CD4-positive, alpha-beta T cell treated with Interleukin-1 beta for 1 hour (primary cell): ENCODE results near the gene ARHGDIA.
"Not testable (repeated sequence)": the region's sequence is repeated elsewhere in the genome, so short reads cannot be mapped to it uniquely, and the experiment has no call there.

ENCODE experiments used
- DNase-seq, 2 donors: peaks; one replicate each; pipeline ENCODE4 v3.0.0-alpha.2; 2020 to 2022

Gene ARHGDIA

DNA sequence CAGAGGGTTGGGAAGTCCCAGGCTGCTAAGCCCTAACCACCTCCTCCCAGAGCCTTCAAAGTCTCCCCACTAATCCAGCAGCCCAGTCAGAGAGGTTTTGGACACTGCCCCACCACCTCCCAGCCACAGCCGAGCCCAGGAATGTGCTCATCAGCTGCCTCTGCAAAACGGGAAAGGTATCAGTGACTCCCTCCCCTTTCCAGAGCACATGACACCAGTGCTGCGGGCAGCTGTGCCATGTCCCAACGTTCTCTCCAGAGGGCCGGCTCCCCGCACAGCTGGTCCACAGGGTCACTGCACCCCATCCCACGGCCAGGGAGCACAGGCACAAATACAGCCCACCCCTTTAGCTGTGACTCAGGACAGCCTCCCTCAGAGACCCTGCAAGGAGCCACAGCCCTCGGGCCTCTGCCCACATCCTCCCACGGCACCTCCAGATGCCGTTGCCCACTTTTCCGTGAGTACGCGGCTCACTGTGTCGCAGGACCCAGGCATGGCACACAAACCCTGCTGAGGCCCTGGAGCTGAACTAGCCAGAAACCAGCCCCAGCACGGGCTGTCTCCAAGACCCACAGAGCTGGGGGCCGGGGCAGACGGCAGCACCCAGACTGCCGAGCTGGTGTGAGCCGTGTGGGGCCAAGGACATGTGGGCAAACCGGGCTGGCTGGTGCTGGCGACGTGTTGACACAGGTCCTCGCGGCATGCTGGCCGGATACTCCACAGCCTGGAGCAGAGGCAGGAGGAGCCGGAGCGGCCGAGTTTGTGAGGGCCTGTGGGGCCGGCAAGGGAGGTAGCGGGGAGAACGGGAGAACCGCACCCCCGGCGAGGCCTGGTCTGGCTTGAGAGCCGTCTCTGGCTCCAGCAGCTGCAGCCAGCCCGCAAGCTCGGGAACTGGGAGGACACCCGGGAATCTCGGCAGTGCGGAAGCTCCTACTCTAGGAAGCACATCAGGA, 30.0 kb downstream of the ARHGDIA start:
- DNase-seq: no peak

DNA sequence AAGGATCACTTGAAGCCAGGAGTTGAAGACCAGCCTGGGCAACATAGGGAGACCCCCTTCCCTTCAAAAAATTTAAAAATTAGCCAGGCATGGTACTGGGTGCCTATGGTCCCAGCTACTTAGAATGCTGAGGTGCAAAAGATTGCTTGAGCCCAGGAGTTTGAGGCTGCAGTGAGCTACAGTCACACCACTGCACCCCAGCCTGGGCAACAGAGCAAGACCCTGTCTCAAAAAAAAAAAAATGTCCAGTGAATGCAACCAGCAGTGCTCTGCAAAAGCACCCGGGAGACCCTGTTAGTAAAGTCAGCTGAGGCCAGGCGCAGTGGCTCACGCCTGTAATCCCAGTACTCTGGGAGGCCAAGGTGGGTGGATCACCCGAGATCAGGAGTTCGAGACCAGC, 31.1 kb downstream of the ARHGDIA start:
- not testable (repeated sequence) for DNase-seq

GRCh38 chr17:81839301-81839700, 31.8 kb downstream of the ARHGDIA start:
- no peak for DNase-seq

DNA sequence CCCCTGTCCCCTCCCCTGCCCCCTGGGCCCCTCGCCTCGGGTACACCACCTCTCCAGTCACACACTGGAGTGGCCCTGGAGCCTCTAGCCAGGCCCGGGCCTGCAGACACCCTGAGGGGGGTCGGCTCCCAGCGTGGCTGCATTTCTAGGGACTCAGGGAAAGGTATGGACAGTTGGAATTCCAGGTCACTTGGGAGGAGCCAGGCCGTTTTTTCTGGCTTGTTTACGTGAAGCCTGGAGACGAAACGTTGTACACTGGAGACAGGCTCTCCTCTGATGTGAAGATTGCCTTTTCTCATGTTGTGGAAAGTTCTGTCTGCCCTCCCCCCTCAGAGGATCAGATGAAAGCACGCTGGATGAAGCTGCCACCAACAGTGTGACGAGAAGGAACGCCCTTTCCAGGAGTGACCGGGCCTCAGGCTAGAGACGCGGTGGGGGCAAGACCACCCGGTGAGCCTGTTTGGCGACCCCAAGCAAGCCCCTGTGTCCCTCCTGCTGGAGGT, 32.3 kb downstream of the ARHGDIA start:
- DNase-seq: no peak

DNA sequence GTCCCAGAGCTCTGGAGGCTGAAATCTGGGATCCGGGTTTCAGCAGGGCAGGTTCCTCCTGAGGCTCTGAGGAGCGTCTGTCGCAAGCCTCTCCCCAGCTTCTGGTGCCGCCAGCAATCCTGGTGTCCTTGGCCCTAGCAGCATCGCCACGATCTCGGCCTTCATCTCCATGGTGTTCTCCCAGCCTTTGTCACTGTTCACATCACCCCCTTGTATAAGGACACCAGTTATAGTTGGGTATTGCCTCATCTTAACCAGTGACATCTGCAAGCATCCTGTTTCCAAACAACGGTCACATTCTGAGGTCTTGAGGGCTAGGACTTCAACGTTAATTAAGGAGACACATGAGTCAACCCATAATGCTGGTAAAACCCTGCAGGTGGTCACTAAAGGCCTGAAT, 33.5 kb downstream of the ARHGDIA start:
- peak in 1 of 2 donors; percentile 43 for DNase-seq

DNA sequence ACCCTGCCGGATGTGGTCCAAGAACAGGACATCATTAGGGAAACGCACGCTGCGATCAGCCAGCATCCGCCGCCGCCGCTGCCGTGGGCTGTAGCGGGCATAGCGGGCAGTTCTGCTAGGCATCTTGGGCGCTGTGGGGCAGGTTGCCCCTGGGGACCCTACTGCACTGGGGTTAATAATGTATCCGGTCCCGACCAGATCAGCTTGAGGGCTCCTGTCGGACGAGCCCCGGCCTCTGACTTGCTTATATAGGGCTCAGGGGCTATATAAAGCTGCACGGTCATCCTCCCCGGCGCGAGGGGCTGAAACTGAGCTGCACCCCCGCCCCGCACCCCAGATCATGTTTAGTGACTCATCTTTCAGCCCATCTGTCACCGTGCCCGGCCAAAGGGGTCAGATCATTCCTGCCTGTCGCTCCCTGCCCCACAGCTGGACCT, 36.3 kb downstream of the ARHGDIA start, which contains the start of gene PPP1R27:
Gene PPP1R27, minus strand, starts transcription at position 220 of the 437 bp plus-strand sequence. Its CDS starts 97 bp downstream, at position 123.
- DNase-seq: no peak

DNA sequence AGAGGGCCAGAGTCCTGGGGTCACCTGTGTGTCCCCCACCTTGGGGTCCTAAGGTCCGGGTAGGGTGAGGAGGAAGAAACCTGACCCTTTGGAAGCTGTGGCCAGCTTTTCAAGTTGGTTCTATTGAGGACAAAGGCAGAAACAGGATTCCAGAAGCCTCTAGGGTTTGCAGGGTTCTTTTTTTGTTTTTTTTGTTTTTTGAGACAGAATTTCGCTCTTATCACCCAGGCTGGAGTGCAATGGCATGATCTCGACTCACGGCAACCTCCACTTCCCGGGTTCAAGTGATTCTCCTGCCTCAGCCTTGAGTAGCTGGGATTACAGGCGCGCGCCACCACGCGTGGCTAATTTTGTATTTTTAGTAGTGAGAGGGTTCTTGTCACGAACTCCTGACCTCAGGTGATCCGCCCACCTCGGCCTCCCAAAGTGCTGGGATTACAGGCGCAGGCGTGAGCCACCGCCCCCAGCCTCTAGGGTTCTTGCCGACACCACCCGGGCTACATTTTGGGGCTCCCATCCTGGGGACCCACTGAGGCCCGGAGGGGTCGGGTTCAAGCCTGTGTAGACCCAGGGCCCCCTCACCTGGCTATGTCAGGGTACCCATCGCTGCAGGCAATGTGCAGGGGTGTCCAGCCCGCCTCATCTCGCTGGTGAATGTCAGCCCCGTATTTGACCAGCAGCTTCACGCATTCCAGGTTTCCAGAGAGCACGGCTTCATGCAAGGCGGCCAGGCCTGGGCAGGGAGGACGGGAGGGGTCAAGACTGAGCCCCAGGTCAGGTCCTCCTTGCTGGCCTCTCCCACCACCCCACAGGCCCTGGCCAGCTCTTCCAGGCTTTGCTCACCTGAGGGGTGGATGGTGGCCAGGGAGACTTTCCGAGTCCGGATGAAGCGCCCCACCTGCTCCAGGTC, 37.0 kb downstream of the ARHGDIA start:
- DNase-seq: no peak

DNA sequence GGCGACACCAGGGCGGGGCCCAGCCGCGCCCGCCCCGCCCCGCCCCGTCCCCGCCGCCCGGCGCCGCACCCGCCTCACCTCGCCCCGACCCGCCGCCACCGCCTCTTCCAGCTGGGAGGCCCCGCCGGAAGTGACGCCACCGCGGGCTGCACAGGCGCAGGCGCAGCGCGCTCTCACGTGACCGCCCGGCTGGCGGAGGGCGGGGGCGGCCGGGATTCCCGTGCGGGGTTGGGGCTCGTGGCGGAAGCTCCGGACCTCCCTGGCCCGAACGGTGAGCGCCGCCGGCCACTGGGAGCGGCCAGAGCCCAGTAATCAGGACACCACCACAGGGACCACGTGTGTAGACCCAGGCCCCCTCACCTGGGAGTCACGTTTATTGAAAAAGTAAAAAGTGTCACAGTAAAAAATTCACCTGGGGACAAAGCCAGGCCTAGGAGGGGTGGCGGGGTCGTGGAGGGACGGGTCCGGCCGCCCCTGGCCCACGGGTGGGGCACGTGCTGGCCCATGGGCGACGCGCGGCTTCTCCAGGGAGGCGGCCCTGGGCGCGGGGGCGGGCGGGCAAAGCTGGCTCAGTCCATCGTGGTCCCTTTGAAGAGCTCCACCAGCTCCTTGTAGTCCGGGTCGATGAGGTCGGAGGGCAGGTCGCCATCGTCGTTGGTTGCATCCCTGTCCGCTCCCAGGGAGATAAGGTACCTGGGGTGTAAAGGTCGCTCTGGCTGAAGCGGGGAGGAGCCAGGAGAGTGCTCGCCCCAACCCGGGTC, 37.8 kb downstream of the ARHGDIA start, which contains the start of gene MCRIP1:
Gene MCRIP1, minus strand, starts transcription at position 132 of the 761 bp plus-strand sequence. CDS start 8,785 bp downstream, outside the sequence.
- peak; percentile 94 to 95 for DNase-seq

GRCh38 chr17:81832608-81833159, 38.5 kb downstream of the ARHGDIA start:
- peak; percentile 24 to 35 for DNase-seq

DNA sequence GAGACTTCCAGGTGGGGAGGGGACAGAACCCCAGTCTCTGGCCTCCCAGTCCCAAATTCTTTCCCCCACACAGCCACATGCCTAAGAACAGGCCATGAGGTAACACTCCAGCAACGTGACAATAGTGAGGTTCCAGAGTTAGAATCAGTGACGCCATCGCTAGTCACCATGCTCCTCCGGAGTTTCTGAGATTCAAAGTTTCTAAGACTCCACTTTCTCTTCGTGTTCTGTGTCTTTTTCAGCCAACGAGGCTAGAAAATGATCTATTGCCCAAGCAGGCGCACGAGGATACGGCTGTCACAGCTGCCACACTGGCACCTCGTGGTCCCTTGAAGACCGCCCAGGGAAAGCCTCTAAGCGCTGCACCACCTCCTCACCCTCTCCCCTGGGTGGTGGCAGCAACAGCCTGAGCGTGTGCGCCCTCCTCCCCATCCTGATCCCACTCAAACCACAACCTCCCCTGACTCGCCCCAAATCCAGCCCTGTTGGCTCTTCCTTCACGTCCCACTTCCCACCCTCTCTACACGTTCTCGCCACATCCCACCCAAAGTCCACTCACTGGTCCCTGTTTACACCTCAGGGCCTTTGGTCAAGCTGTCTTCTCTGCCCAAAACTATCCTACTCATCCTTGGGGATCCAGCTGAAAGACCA, 39.1 kb downstream of the ARHGDIA start:
- DNase-seq: peak; percentile 37 to 47

DNA sequence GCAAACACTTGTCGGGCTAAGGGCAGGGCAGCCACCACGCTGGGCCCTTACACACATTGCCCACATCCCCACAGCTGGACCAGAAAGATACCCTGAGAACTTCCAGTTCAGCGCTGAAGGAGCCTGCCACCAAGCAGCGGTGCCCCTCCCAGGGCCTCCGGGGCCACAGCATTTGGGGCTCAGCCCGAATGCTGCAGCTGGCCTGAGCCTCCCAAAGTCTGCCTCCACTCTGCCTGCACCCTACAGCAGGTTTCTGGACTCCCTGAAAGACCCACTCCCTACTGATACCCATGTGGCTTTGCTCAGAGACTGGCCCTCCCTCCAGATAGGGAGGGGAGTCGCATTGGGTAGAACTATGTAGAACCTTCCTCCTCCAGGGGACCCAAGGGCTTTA, 39.6 kb downstream of the ARHGDIA start:
- no peak for DNase-seq

- no peak for DNase-seq
These were observed 41.3 kb downstream of the ARHGDIA start for GRCh38 chr17:81829858-81830257.

GRCh38 chr17:81828656-81829055, 42.5 kb downstream of the ARHGDIA start:
- no peak for DNase-seq

GRCh38 chr17:81825841-81826466, 45.2 kb downstream of the ARHGDIA start:
- DNase-seq: no peak

GRCh38 chr17:81824595-81824994, 46.5 kb downstream of the ARHGDIA start:
- no peak for DNase-seq

DNA sequence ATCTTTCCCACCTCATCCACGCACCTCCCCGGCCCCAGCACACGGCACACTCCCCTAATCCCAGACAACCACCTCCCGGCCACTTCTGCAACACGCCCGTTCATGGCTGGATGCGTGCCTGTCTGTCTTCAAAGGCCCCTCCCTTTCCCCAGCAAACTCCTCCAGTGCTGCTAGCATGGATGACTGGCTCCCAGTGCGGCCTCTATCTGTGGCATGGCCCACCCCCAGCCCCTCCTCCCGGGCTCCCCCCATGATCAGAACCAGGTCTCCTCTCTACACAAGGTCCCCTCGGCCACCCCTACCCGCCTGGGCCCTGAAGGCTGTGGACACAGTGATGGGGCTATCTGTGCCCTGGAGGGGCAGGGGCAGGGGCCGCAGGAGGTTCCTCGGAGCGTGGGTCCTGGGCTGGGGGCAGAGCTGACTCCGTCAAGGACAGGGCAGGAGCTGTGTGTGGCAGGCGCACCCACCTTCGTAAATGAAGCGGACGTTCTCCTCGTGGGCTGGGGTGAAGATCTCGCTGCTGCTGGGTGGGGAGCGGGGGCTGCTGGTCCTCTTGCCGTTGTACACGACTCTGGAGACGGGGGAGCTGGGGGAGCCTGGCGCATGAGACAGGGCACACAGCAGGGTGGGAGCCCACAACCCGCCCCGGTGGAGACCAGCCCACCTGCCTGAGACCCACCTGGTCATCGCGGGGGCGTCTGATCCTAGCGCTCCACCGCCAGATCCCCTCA, 47.2 kb downstream of the ARHGDIA start:
- no peak for DNase-seq

DNA sequence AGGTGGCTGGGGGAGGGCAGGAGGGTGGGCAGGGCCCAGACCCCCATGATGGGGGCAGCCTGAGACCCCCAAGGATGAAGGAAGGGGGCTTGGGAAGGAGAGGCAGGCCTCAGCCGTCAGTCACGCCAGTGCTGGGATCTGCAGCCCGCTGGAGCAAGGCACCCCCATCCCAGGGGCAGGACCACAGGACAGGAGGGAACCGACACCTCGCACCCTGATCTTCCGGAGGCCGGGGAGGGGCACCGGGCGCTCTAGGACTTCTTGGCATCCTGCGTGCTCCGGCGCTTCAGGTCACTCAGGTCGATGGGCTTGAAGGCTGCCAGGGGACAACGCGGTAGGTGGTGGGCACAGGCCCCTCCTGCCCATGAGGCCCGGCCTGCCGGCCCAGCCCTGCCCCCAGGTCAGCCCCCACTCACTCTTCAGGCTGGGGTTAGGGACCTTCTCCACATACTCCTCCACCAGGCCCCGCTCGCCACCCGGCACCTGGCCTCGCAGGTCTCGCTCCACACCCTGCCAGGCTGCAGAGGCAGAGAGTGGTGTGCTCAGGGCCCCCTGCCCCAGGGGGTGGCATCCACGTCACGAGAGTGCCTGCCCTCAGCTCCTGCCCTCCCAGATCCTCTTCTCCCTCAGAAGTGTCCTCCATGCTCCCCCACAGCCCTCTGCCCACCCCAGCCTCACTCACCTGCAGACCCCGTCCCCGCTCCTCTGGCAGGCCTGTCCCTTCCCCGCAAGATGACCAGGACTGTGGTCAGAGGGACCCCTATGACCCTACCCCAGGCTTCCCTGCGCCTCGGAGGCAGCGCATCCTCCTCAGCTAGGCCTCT, 47.9 kb downstream of the ARHGDIA start:
- no peak for DNase-seq

GRCh38 chr17:81822312-81822637, 48.9 kb downstream of the ARHGDIA start:
- DNase-seq: no peak

- no peak for DNase-seq
These were observed 49.4 kb downstream of the ARHGDIA start for GRCh38 chr17:81821603-81822311.
